GM15510 (cell line): ENCODE results near the gene NAPB.
A peak's percentile ranks its signal among the peaks of the same experiment; 100 is the strongest.

Experiments
- POLR2A ChIP-seq: IDR thresholded peaks from 3 replicates; pipeline ENCODE4 v1.6.1; 2011; ENCODE audit warnings: borderline replicate concordance; ENCODE audit not compliant: insufficient read length; ENCODE audit errors: extremely low read depth

The NAPB gene

GRCh38 chr20:23357767-23358562, 63.3 kb downstream of the NAPB start:
- TF ChIP-seq POLR2A: peak; percentile 72

GRCh38 chr20:23356203-23356602, 65.1 kb downstream of the NAPB start:
- no peak for TF ChIP-seq POLR2A

GRCh38 chr20:23350904-23351838, 70.1 kb downstream of the NAPB start:
- TF ChIP-seq POLR2A: no peak

GRCh38 chr20:23350196-23350903, 70.9 kb downstream of the NAPB start, which contains the start of gene NXT1:
Gene NXT1 (plus strand): TSS chr20:23350791. CDS start chr20:23354042, 3,251 bp downstream.
- TF ChIP-seq POLR2A: peak; percentile 63

- no peak for TF ChIP-seq POLR2A
These were observed 71.7 kb downstream of the NAPB start for GRCh38 chr20:23349338-23350195.

- TF ChIP-seq POLR2A: no peak
These were observed 73.5 kb downstream of the NAPB start for GRCh38 chr20:23347791-23348190.

GRCh38 chr20:23346002-23346401, 75.3 kb downstream of the NAPB start:
- no peak for TF ChIP-seq POLR2A

- no peak for TF ChIP-seq POLR2A
These were observed 77.0 kb downstream of the NAPB start for GRCh38 chr20:23344336-23344735.

- no peak for TF ChIP-seq POLR2A
These were observed 77.7 kb downstream of the NAPB start for GRCh38 chr20:23343590-23343989.

GRCh38 chr20:23341073-23341472, 80.2 kb downstream of the NAPB start:
- no peak for TF ChIP-seq POLR2A

- TF ChIP-seq POLR2A: no peak
These were observed 80.8 kb downstream of the NAPB start for GRCh38 chr20:23340524-23340923.

- no peak for TF ChIP-seq POLR2A
These were observed 81.3 kb downstream of the NAPB start for GRCh38 chr20:23339986-23340385.

- no peak for TF ChIP-seq POLR2A
These were observed 84.0 kb downstream of the NAPB start for GRCh38 chr20:23337312-23337711.

GRCh38 chr20:23336476-23336875, 84.8 kb downstream of the NAPB start:
- TF ChIP-seq POLR2A: no peak
